ENCODE measurements around the gene SMURF1. TPM values are rescaled to one million over a fixed set of nuclear protein-coding genes. Genes with fewer than 3 reads are reported as not detected.

The SMURF1 gene
- total RNA-seq, 4 donors from 2014 or later: 25.3 to 47.5 (median 36.5) TPM

DNA sequence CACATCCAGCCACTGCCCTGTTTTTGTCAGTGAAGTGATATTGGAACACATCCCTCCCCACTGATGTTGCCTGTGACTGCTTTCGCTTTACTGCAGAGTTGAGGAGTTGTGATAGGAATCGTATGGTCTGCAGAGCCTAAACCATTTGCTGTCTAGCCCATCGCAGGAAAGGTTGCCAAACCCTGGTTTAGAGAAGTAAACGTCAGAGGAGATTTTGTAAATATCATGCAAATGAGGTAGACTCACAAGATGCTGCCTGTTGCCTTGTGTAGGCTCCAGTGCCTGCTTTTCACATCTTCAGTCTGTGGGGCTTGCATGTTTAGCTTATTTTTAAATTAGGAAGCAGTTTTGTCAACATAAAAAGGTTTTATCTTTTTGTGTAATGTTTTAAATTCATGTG, 158.5 kb downstream of the SMURF1 start:
- TF ChIP-seq, protein P1, sequence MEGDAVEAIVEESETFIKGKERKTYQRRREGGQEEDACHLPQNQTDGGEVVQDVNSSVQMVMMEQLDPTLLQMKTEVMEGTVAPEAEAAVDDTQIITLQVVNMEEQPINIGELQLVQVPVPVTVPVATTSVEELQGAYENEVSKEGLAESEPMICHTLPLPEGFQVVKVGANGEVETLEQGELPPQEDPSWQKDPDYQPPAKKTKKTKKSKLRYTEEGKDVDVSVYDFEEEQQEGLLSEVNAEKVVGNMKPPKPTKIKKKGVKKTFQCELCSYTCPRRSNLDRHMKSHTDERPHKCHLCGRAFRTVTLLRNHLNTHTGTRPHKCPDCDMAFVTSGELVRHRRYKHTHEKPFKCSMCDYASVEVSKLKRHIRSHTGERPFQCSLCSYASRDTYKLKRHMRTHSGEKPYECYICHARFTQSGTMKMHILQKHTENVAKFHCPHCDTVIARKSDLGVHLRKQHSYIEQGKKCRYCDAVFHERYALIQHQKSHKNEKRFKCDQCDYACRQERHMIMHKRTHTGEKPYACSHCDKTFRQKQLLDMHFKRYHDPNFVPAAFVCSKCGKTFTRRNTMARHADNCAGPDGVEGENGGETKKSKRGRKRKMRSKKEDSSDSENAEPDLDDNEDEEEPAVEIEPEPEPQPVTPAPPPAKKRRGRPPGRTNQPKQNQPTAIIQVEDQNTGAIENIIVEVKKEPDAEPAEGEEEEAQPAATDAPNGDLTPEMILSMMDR (IDR thresholded peaks at IDR 0.05): no peak
- no peak for TF ChIP-seq POLR2A (IDR thresholded peaks at IDR 0.05)
- no peak for TF ChIP-seq EP300 (IDR thresholded peaks at IDR 0.05; ENCODE audit: low read depth)
- TF ChIP-seq POLR2AphosphoS5 (IDR thresholded peaks at IDR 0.05): no peak
- Histone ChIP-seq H3K4me3 (no peak overlapping the region), H3K27ac (no peak overlapping the region), H3K36me3 (peaks cover 0 to 70% (median 27%) of the 10 kb centered on the region in 4 donors), H3K27me3 (no peaks in the 10 kb centered on the region), H3K9me3 (no peaks in the 10 kb centered on the region), H3K4me1 (no peaks in the 10 kb centered on the region)
- in situ Hi-C loops (cut with MboI; ENCODE audit: low pct_ligation_motif_present in 1 of 4, low pct_unique_long_range_greater_than_20kb in 1 of 4, low sequenced_read_pairs in 3 of 4): no loop called here
- WGBS, 2 donors (ENCODE audit: low coverage in 1 of 2): 61 to 72% methylated on average over 3 to 4 of the region's 4 CpGs
- DNase-seq: no peak
- intact Hi-C loops (cut with DNase I; ENCODE audit: low total_unique reads): no loop called here

DNA sequence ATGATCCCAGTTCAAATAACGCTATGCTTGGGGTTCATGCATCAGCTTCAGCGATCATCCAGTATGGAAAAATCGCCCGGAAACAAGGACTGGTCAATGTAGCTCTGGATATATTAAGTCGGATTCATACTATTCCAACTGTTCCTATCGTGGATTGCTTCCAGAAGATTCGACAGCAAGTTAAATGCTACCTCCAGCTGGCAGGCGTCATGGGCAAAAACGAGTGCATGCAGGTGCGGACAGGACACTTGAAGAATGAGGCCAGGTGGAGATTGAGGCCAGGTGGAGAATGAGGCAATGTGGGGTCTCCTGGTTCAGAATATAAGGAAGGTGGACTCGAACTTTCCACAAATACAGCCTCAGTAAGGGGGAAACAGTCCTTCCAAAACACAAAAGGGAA, 159.8 kb downstream of the SMURF1 start:
- 92 to 97% methylated on average over 11 of the region's 11 CpGs for WGBS, 2 donors (ENCODE audit: low coverage in 1 of 2)
- in situ Hi-C loops (cut with MboI; ENCODE audit: low pct_ligation_motif_present in 1 of 4, low pct_unique_long_range_greater_than_20kb in 1 of 4, low sequenced_read_pairs in 3 of 4) (no loop called here), intact Hi-C loops (cut with DNase I; ENCODE audit: low total_unique reads) (no loop called here)
- H3K4me3 ChIP-seq: no peak overlapping the region
- H3K27me3 ChIP-seq: no peaks in the 10 kb centered on the region
- DNase-seq: no peak
- H3K36me3 ChIP-seq: peaks cover 0 to 70% (median 27%) of the 10 kb centered on the region in 4 donors
- no peaks in the 10 kb centered on the region for H3K9me3 ChIP-seq
- H3K4me1 ChIP-seq: no peaks in the 10 kb centered on the region
- no peak overlapping the region for H3K27ac ChIP-seq
- TF ChIP-seq POLR2AphosphoS5 (IDR thresholded peaks at IDR 0.05): no peak
- TF ChIP-seq, protein P1 (IDR thresholded peaks at IDR 0.05): no peak
- TF ChIP-seq EP300 (IDR thresholded peaks at IDR 0.05; ENCODE audit: low read depth): no peak
- TF ChIP-seq POLR2A (IDR thresholded peaks at IDR 0.05): no peak

DNA sequence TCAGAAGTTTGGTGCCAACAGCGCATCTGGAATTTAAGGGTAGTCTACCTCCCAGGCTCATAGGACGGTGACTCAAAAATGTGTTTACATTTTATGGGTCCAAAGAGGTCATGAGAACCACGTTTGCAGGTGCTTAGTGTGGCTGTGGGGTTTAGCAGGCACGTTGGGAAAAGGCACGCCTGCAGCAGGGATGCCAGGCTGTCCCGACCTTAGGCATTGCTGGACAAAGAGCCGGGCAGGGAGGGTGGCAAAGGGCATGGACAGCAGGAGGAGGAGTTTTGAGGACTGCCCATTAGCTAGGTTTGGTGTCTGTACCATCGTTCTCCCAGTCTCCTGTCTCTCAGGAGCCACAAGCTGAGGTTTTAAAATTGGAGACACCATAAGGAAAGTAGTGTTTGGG, 161.2 kb downstream of the SMURF1 start:
- Histone ChIP-seq H3K36me3 (peaks cover 0 to 69% (median 33%) of the 10 kb centered on the region in 4 donors), H3K4me1 (no peaks in the 10 kb centered on the region), H3K4me3 (no peak overlapping the region), H3K27me3 (no peaks in the 10 kb centered on the region), H3K27ac (no peak overlapping the region), H3K9me3 (no peaks in the 10 kb centered on the region)
- WGBS, 2 donors (ENCODE audit: low coverage in 1 of 2): 80 to 87% methylated on average over 3 to 8 of the region's 8 CpGs
- no peak for DNase-seq
- TF ChIP-seq EP300 (IDR thresholded peaks at IDR 0.05; ENCODE audit: low read depth) (no peak), POLR2AphosphoS5 (IDR thresholded peaks at IDR 0.05) (no peak), POLR2A (IDR thresholded peaks at IDR 0.05) (no peak)
- TF ChIP-seq, protein P1 (IDR thresholded peaks at IDR 0.05): no peak
- intact Hi-C loops (cut with DNase I; ENCODE audit: low total_unique reads): no loop called here
- in situ Hi-C loops (cut with MboI; ENCODE audit: low pct_ligation_motif_present in 1 of 4, low pct_unique_long_range_greater_than_20kb in 1 of 4, low sequenced_read_pairs in 3 of 4): no loop called here

DNA sequence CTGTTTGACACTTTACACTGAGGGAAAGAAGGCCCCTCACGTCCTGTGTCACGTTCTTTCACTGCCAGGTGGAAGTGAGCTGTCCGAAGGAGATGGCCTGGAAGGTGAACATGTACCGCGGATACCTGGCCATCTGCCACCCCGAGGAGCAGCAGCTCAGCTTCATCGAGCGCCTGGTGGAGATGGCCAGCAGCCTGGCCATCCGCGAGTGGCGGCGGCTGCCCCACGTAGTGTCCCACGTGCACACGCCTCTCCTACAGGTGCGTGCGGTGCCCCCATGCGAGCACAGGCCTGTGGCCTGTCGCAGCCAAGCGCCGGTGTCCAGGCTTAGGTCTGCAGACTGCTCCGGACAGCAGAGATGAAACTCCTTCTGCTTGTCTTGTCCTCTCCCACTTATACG, 162.2 kb downstream of the SMURF1 start:
- peaks cover 0 to 71% (median 35%) of the 10 kb centered on the region in 4 donors for H3K36me3 ChIP-seq
- H3K4me1 ChIP-seq: no peaks in the 10 kb centered on the region
- DNase-seq: no peak
- TF ChIP-seq POLR2AphosphoS5 (IDR thresholded peaks at IDR 0.05) (no peak), EP300 (IDR thresholded peaks at IDR 0.05; ENCODE audit: low read depth) (no peak), POLR2A (IDR thresholded peaks at IDR 0.05) (no peak)
- TF ChIP-seq, protein P1 (IDR thresholded peaks at IDR 0.05): no peak
- no peak overlapping the region for H3K27ac ChIP-seq
- no peaks in the 10 kb centered on the region for H3K9me3 ChIP-seq
- no peak overlapping the region for H3K4me3 ChIP-seq
- intact Hi-C loops (cut with DNase I; ENCODE audit: low total_unique reads) (no loop called here), in situ Hi-C loops (cut with MboI; ENCODE audit: low pct_ligation_motif_present in 1 of 4, low pct_unique_long_range_greater_than_20kb in 1 of 4, low sequenced_read_pairs in 3 of 4) (no loop called here)
- H3K27me3 ChIP-seq: no peaks in the 10 kb centered on the region
- WGBS, 2 donors (ENCODE audit: low coverage in 1 of 2): 95 to 97% methylated on average over 4 to 23 of the region's 23 CpGs
